Activated CD4-positive, alpha-beta memory T cell treated with anti-CD3 and anti-CD28 coated beads, Interleukin-2, amount 10 ng/mL, durations not matched to agents 7 days and 5 days (primary cell): ENCODE results near the gene ECE1. TPM values are rescaled to one million over a fixed set of nuclear protein-coding genes. Genes with fewer than 3 reads are reported as not detected.

ENCODE experiments used
- CTCF ChIA-PET: fragments of 350-600 bp; sonication (Branson Sonifier 250); formaldehyde crosslinking; loops from one replicate; lab custom pipeline; 2021; ENCODE audit warnings: antibody characterized with exemption, inconsistent platforms; lab: Charles Lee
- POLR2A ChIA-PET: fragments of 350-600 bp; sonication (Branson Sonifier 250); formaldehyde crosslinking; loops from one replicate; lab custom pipeline; 2021; ENCODE audit warnings: antibody characterized with exemption; lab: Charles Lee
- DNase-seq: peaks from one replicate; pipeline ENCODE4 v3.0.0-alpha.2; 2020
- H3K27ac Mint-ChIP-seq: one replicate; pipeline ENCODE4 v1.8.0; 2021; ENCODE audit warnings: mild to moderate bottlenecking, mixed read lengths
- H3K27me3 Mint-ChIP-seq: one replicate; pipeline ENCODE4 v1.8.0; 2021; ENCODE audit warnings: mixed read lengths
- H3K36me3 Mint-ChIP-seq: one replicate; pipeline ENCODE4 v1.8.0; 2021; ENCODE audit warnings: low read depth, mixed read lengths
- H3K4me1 Mint-ChIP-seq: one replicate; pipeline ENCODE4 v1.8.0; 2021; ENCODE audit warnings: mixed read lengths
- H3K4me3 Mint-ChIP-seq: one replicate; pipeline ENCODE4 v1.8.0; 2021; ENCODE audit warnings: mild to moderate bottlenecking, mixed read lengths
- H3K9me3 Mint-ChIP-seq: one replicate; pipeline ENCODE4 v1.8.0; 2021; ENCODE audit warnings: mixed read lengths
- total RNA-seq, 2 experiments: library from RNA; stranded (reverse); gene quantifications; one replicate each; pipeline ENCODE4 v1.2.3, GENCODE V29; 2021

The ECE1 gene
- total RNA-seq, 2 experiments from 2014 or later = 85.3 to 87.9 TPM

- Mint-ChIP-seq H3K9me3 (no peaks in the 10 kb centered on the region), H3K36me3 (peaks cover 19% of the 10 kb centered on the region), H3K27ac (peak overlapping the region; percentile 94), H3K4me1 (peaks cover 87% of the 10 kb centered on the region), H3K27me3 (no peaks in the 10 kb centered on the region), H3K4me3 (peak overlapping the region; percentile 73)
- CTCF ChIA-PET = interaction anchor here (0.9 to 3.8 kb wide), 10 partner anchors 10 to 102 kb away, joined by 3 to 45 read pairs (median 10); no protein-coding TSS in a partner anchor
- no peak for DNase-seq
- POLR2A ChIA-PET = interaction anchor here (1.0 to 7.5 kb wide), 8 partner anchors 9 to 547 kb away, joined by 3 to 92 read pairs (median 11); partner anchors contain the start of gene ECE1
Observed at GRCh38 chr1:21333824-21334213, 43.6 kb upstream of the ECE1 start.

- POLR2A ChIA-PET = interaction anchor here (0.7 to 7.5 kb wide), 6 partner anchors 8 to 53 kb away, joined by 3 to 92 read pairs (median 16); partner anchors contain the start of gene ECE1
- H3K4me1 Mint-ChIP-seq = peaks cover 82% of the 10 kb centered on the region
Observed at GRCh38 chr1:21332554-21333311, 42.5 kb upstream of the ECE1 start.

GRCh38 chr1:21331752-21332478 is 41.7 kb upstream of the ECE1 start:
- DNase-seq = no peak
- CTCF ChIA-PET = interaction anchor here (0.9 to 1.6 kb wide), 2 partner anchors 39 to 62 kb away, joined by 4 to 5 read pairs; no protein-coding TSS in a partner anchor
- POLR2A ChIA-PET = interaction anchor here (0.7 to 7.5 kb wide), 5 partner anchors 7 to 52 kb away, joined by 3 to 92 read pairs (median 28); partner anchors contain the start of gene ECE1
- Mint-ChIP-seq H3K4me1 (peaks cover 82% of the 10 kb centered on the region), H3K9me3 (no peaks in the 10 kb centered on the region), H3K4me3 (no peak overlapping the region), H3K27ac (no peak overlapping the region), H3K27me3 (no peaks in the 10 kb centered on the region), H3K36me3 (peaks cover 16% of the 10 kb centered on the region)

More at GRCh38 chr1:21332554-21333311, 42.5 kb upstream of the ECE1 start:
- Mint-ChIP-seq H3K4me3 (no peak overlapping the region), H3K36me3 (peaks cover 18% of the 10 kb centered on the region), H3K9me3 (no peaks in the 10 kb centered on the region), H3K27ac (peak overlapping the region; percentile 40), H3K27me3 (no peaks in the 10 kb centered on the region)
- CTCF ChIA-PET = interaction anchor here (0.9 to 3.7 kb wide), 3 partner anchors 40 to 78 kb away, joined by 4 to 21 read pairs (median 5); no protein-coding TSS in a partner anchor
- DNase-seq = no peak

- H3K27ac Mint-ChIP-seq = no peak overlapping the region
- DNase-seq = no peak
- CTCF ChIA-PET = interaction anchor here (0.6 to 1.1 kb wide), 3 partner anchors 60 to 413 kb away, joined by 3 to 5 read pairs (median 3); no protein-coding TSS in a partner anchor
- POLR2A ChIA-PET = interaction anchor here (1.5 to 2.5 kb wide), 3 partner anchors 15 to 38 kb away, joined by 3 to 7 read pairs (median 6); no protein-coding TSS in a partner anchor
- H3K4me1 Mint-ChIP-seq = peaks cover 84% of the 10 kb centered on the region
- H3K9me3 Mint-ChIP-seq = no peaks in the 10 kb centered on the region
- H3K36me3 Mint-ChIP-seq = peaks cover 13% of the 10 kb centered on the region
- no peak overlapping the region for H3K4me3 Mint-ChIP-seq
- no peaks in the 10 kb centered on the region for H3K27me3 Mint-ChIP-seq
Observed at GRCh38 chr1:21330544-21330943, 40.3 kb upstream of the ECE1 start.

GRCh38 chr1:21329209-21329844 is 39.1 kb upstream of the ECE1 start:
- ChIA-PET CTCF (no interaction called here), POLR2A (interaction anchor here (1.5 to 2.5 kb wide), 2 partner anchors 16 to 35 kb away, joined by 6 to 7 read pairs; no protein-coding TSS in a partner anchor)
- Mint-ChIP-seq H3K27me3 (no peaks in the 10 kb centered on the region), H3K4me3 (no peak overlapping the region), H3K36me3 (peaks cover 13% of the 10 kb centered on the region), H3K4me1 (peaks cover 84% of the 10 kb centered on the region), H3K9me3 (no peaks in the 10 kb centered on the region), H3K27ac (peak overlapping the region; percentile 16)
- no peak for DNase-seq

GRCh38 chr1:21327566-21328323 is 37.5 kb upstream of the ECE1 start:
- Mint-ChIP-seq H3K9me3 (no peaks in the 10 kb centered on the region), H3K27ac (no peak overlapping the region), H3K27me3 (no peaks in the 10 kb centered on the region), H3K4me3 (no peak overlapping the region), H3K36me3 (peaks cover 13% of the 10 kb centered on the region), H3K4me1 (peaks cover 83% of the 10 kb centered on the region)
- ChIA-PET CTCF (interaction anchor here (1.5 kb wide), 1 partner anchor 40 kb away, joined by 3 read pairs; no protein-coding TSS in a partner anchor), POLR2A (interaction anchor here (6.1 kb wide), 1 partner anchor 34 kb away, joined by 76 read pairs; the partner anchor contains the start of gene ECE1)
- DNase-seq = no peak

GRCh38 chr1:21326861-21327344 is 36.6 kb upstream of the ECE1 start:
- POLR2A ChIA-PET = interaction anchor here (3.2 to 6.1 kb wide), 2 partner anchors 18 to 33 kb away, joined by 26 to 76 read pairs; partner anchors contain the start of gene ECE1

GRCh38 chr1:21325731-21326387 is 35.6 kb upstream of the ECE1 start:
- no peak for DNase-seq
- ChIA-PET POLR2A (interaction anchor here (1.6 to 6.1 kb wide), 6 partner anchors 8 to 56 kb away, joined by 6 to 76 read pairs (median 19); partner anchors contain the start of gene ECE1), CTCF (interaction anchor here (0.9 to 4.7 kb wide), 5 partner anchors 9 to 108 kb away, joined by 3 to 24 read pairs (median 9); no protein-coding TSS in a partner anchor)
- Mint-ChIP-seq H3K27ac (peak overlapping the region; percentile 72), H3K36me3 (peaks cover 9% of the 10 kb centered on the region), H3K9me3 (no peaks in the 10 kb centered on the region), H3K27me3 (no peaks in the 10 kb centered on the region), H3K4me3 (peak overlapping the region; percentile 40), H3K4me1 (peaks cover 76% of the 10 kb centered on the region)

More at GRCh38 chr1:21326861-21327344, 36.6 kb upstream of the ECE1 start:
- CTCF ChIA-PET = interaction anchor here (1.5 kb wide), 1 partner anchor 41 kb away, joined by 3 read pairs; no protein-coding TSS in a partner anchor
- Mint-ChIP-seq H3K27me3 (no peaks in the 10 kb centered on the region), H3K4me3 (no peak overlapping the region), H3K27ac (no peak overlapping the region), H3K4me1 (peaks cover 83% of the 10 kb centered on the region), H3K9me3 (no peaks in the 10 kb centered on the region), H3K36me3 (peaks cover 13% of the 10 kb centered on the region)
- no peak for DNase-seq

- POLR2A ChIA-PET = interaction anchor here (0.9 to 6.1 kb wide), 9 partner anchors 8 to 55 kb away, joined by 4 to 76 read pairs (median 8); partner anchors contain the start of gene ECE1
- no peaks in the 10 kb centered on the region for H3K27me3 Mint-ChIP-seq
- peaks cover 6% of the 10 kb centered on the region for H3K36me3 Mint-ChIP-seq
- H3K9me3 Mint-ChIP-seq = no peaks in the 10 kb centered on the region
- peak overlapping the region; percentile 40 for H3K4me3 Mint-ChIP-seq
- CTCF ChIA-PET = interaction anchor here (0.7 to 4.7 kb wide), 9 partner anchors 9 to 108 kb away, joined by 3 to 24 read pairs (median 3); no protein-coding TSS in a partner anchor
- peaks cover 70% of the 10 kb centered on the region for H3K4me1 Mint-ChIP-seq
- H3K27ac Mint-ChIP-seq = peak overlapping the region; percentile 72
- no peak for DNase-seq
Observed at GRCh38 chr1:21325231-21325718, 35.0 kb upstream of the ECE1 start.

GRCh38 chr1:21324368-21325141 is 34.3 kb upstream of the ECE1 start:
- Mint-ChIP-seq H3K9me3 (no peaks in the 10 kb centered on the region), H3K27ac (peak overlapping the region; percentile 72), H3K4me1 (peaks cover 67% of the 10 kb centered on the region), H3K27me3 (no peaks in the 10 kb centered on the region), H3K36me3 (peaks cover 12% of the 10 kb centered on the region), H3K4me3 (peak overlapping the region; percentile 40)
- ChIA-PET POLR2A (interaction anchor here (0.7 to 6.1 kb wide), 10 partner anchors 9 to 54 kb away, joined by 3 to 76 read pairs (median 7); partner anchors contain the start of gene ECE1), CTCF (interaction anchor here (0.7 to 4.7 kb wide), 9 partner anchors 10 to 107 kb away, joined by 3 to 24 read pairs (median 3); no protein-coding TSS in a partner anchor)
- peak; percentile 63 for DNase-seq
